IMR-90 (cell line): ENCODE measurements around the gene TKFC. TPM values are rescaled to one million over a fixed set of nuclear protein-coding genes. Genes with fewer than 3 reads are reported as not detected.

Experiments
- ATAC-seq: fragments of 200-7000 bp; cut with Tn5 transposase; 2 replicates; pipeline ENCODE4 v1.9.1; 2020; ENCODE audit warnings: low read depth, mild to moderate bottlenecking, moderate library complexity
- BruUV-seq: library from RNA; stranded (reverse); fragments of 400-500 nt; replicated peaks from 2 replicates; lab custom pipeline; 2021; lab: Mats Ljungman, UMichigan
- CTCF ChIA-PET: fragments of 300-600 bp; formaldehyde crosslinking; extraction: SDS; loops from one replicate; lab custom pipeline; 2021; ENCODE audit warnings: antibody characterized with exemption; lab: Yijun Ruan, JAX
- POLR2A ChIA-PET: fragments of 300-600 bp; sonication (Branson Sonifier 250); formaldehyde crosslinking; loops from one replicate; lab custom pipeline; 2022; ENCODE audit warnings: antibody characterized with exemption; ENCODE audit not compliant: unreplicated experiment; lab: Charles Lee
- DNase-seq: peaks from one replicate; pipeline ENCODE4 v3.0.0; 2013
- H2AFZ ChIP-seq: replicated peaks from 2 replicates; pipeline ENCODE3; 2013; ENCODE audit warnings: low read length, mild to moderate bottlenecking; ENCODE audit not compliant: poor library complexity
- H2AK5ac ChIP-seq: 2 replicates; pipeline ENCODE4 v1.6.1; 2013; ENCODE audit warnings: low read depth, low read length, inconsistent platforms
- H2AK9ac ChIP-seq: replicated peaks from 2 replicates; pipeline ENCODE3; 2013; ENCODE audit warnings: mild to moderate bottlenecking, low read depth, low read length, moderate library complexity; ENCODE audit not compliant: poor library complexity
- H2BK120ac ChIP-seq: 2 replicates; pipeline ENCODE4 v1.6.1; 2013; ENCODE audit warnings: low read depth, low read length, inconsistent platforms
- H2BK15ac ChIP-seq: 3 replicates; pipeline ENCODE4 v1.6.1; 2013; ENCODE audit warnings: low read depth, low read length, inconsistent platforms
- H2BK20ac ChIP-seq: 2 replicates; pipeline ENCODE4 v1.6.1; 2013; ENCODE audit warnings: low read depth, mild to moderate bottlenecking, inconsistent platforms, low read length, moderate library complexity
- H2BK5ac ChIP-seq: 2 replicates; pipeline ENCODE4 v1.6.1; 2013; ENCODE audit warnings: mild to moderate bottlenecking, low read depth, low read length, inconsistent platforms; ENCODE audit not compliant: poor library complexity, severe bottlenecking
- H3K14ac ChIP-seq: replicated peaks from 2 replicates; pipeline ENCODE4 v1.6.1; 2013; ENCODE audit warnings: low read depth, low read length, inconsistent platforms
- H3K18ac ChIP-seq: 2 replicates; pipeline ENCODE4 v1.6.1; 2013; ENCODE audit warnings: low read depth, low read length, control low read depth
- H3K23ac ChIP-seq: 2 replicates; pipeline ENCODE4 v1.6.1; 2013; ENCODE audit warnings: low read depth, low read length, inconsistent platforms
- H3K27ac ChIP-seq: 2 replicates; pipeline ENCODE4 v1.5.1; 2013; ENCODE audit warnings: mild to moderate bottlenecking, control low read depth, low read length; ENCODE audit not compliant: insufficient read depth
- H3K27me3 ChIP-seq: 2 replicates; pipeline ENCODE4 v1.6.1; 2013; ENCODE audit warnings: low read length; ENCODE audit not compliant: control insufficient read depth, insufficient read depth
- H3K36me3 ChIP-seq: 2 replicates; pipeline ENCODE4 v1.6.1; 2013; ENCODE audit warnings: low read length, mixed read lengths; ENCODE audit not compliant: control insufficient read depth, insufficient read depth
- H3K4ac ChIP-seq: 2 replicates; pipeline ENCODE4 v1.6.1; 2013; ENCODE audit warnings: low read depth, low read length, inconsistent platforms
- H3K4me1 ChIP-seq: 2 replicates; pipeline ENCODE4 v1.6.1; 2013; ENCODE audit warnings: low read length, mixed read lengths; ENCODE audit not compliant: control insufficient read depth, insufficient read depth
- H3K4me2 ChIP-seq: 2 replicates; pipeline ENCODE4 v1.6.1; 2013; ENCODE audit warnings: low read depth, mild to moderate bottlenecking, control low read depth, low read length, moderate library complexity
- H3K4me3 ChIP-seq: 2 replicates; pipeline ENCODE4 v1.5.1; 2013; ENCODE audit warnings: low read depth, mild to moderate bottlenecking, control low read depth, low read length, moderate library complexity; ENCODE audit not compliant: insufficient read depth
- H3K56ac ChIP-seq: 2 replicates; pipeline ENCODE4 v1.6.1; 2013; ENCODE audit warnings: low read length, inconsistent platforms; ENCODE audit not compliant: insufficient read depth; ENCODE audit errors: extremely low read depth
- H3K79me1 ChIP-seq, 2 experiments: 2 replicates each; pipeline ENCODE4 v1.6.1; 2013; ENCODE audit warnings: low read length in 2 of 2, inconsistent platforms in 1 of 2, low read depth in 1 of 2
- H3K9ac ChIP-seq: 2 replicates; pipeline ENCODE4 v1.6.1; 2013; ENCODE audit warnings: low read depth, low read length, control low read depth
- H3K9me1 ChIP-seq: 2 replicates; pipeline ENCODE4 v1.6.1; 2013; ENCODE audit warnings: low read length, inconsistent platforms; ENCODE audit not compliant: insufficient read depth
- H3K9me3 ChIP-seq: 2 replicates; pipeline ENCODE4 v1.6.1; 2013; ENCODE audit warnings: low read length; ENCODE audit not compliant: control insufficient read depth, insufficient read depth
- H4K20me1 ChIP-seq: 2 replicates; pipeline ENCODE4 v1.6.1; 2013; ENCODE audit warnings: low read length, inconsistent platforms; ENCODE audit not compliant: insufficient read depth
- H4K5ac ChIP-seq: 2 replicates; pipeline ENCODE4 v1.6.1; 2013; ENCODE audit warnings: mild to moderate bottlenecking, low read depth, low read length, control low read depth
- H4K8ac ChIP-seq, 2 experiments: 2 replicates each; pipeline ENCODE4 v1.6.1; 2013; ENCODE audit warnings: low read depth in 2 of 2, low read length in 2 of 2, control low read depth in 1 of 2, inconsistent platforms in 1 of 2
- H4K91ac ChIP-seq: 2 replicates; pipeline ENCODE4 v1.6.1; 2013; ENCODE audit warnings: low read depth, low read length, inconsistent platforms; ENCODE audit not compliant: insufficient read depth
- FOS ChIP-seq: fragments of 150-350 bp; IDR thresholded peaks from 2 replicates; pipeline ENCODE4 v1.6.1; 2016; ENCODE audit warnings: low read depth, low read length
- MAFK ChIP-seq: IDR thresholded peaks from 2 replicates; pipeline ENCODE4 v1.6.1; 2012; ENCODE audit warnings: low read depth, low read length, improper control_type of control experiment
- MXI1 ChIP-seq: IDR thresholded peaks from 2 replicates; pipeline ENCODE4 v1.6.1; 2012; ENCODE audit warnings: low read depth, mild to moderate bottlenecking, low read length, moderate library complexity, borderline replicate concordance
- NFE2L2 ChIP-seq: fragments of 150-350 bp; IDR thresholded peaks from 2 replicates; pipeline ENCODE4 v1.6.1; 2016; ENCODE audit warnings: low read depth, mild to moderate bottlenecking, low read length
- RCOR1 ChIP-seq: IDR thresholded peaks from 2 replicates; pipeline ENCODE4 v1.6.1; 2012; ENCODE audit warnings: mild to moderate bottlenecking, low read length, improper control_type of control experiment; ENCODE audit not compliant: insufficient replicate concordance
- WGBS, 2 experiments: methylation state at CpG; one replicate each; pipeline versions ENCODE4 v1.1.5 to v1.1.7; 2013; ENCODE audit warnings: missing lambda C conversion rate in 2 of 2; ENCODE audit not compliant: insufficient read length in 1 of 2; ENCODE audit errors: extremely low coverage in 2 of 2; 5-methylcytosine and 5-hydroxymethylcytosine counted together
- dilution Hi-C: fragments of 300-500 bp; cut with HindIII; formaldehyde crosslinking; loops from one replicate; pipeline ENCODE4 v1.14.3; 2018; ENCODE audit warnings: low sequenced_read_pairs; ENCODE audit not compliant: unreplicated experiment
- in situ Hi-C: fragments of 300-500 bp; cut with MboI; formaldehyde crosslinking; loops from 3 replicates; pipeline ENCODE4 v1.14.3; 2019; ENCODE audit warnings: low sequenced_read_pairs, inconsistent platforms, mixed read lengths
- intact Hi-C: fragments of 100-400 bp; cut with micrococcal nuclease; formaldehyde crosslinking; loops from 2 replicates; pipeline ENCODE4 v1.10.0; 2022
- polyA plus RNA-seq, 3 experiments: library from polyadenylated mRNA; depleted of rRNA; stranded (reverse); fragments of >200 nt; gene quantifications; 2 replicates each; pipeline ENCODE4 v1.2.3, GENCODE V29; 2012; ENCODE audit warnings: low replicate concordance in 1 of 3
- total RNA-seq: library from RNA; depleted of rRNA; stranded (reverse); fragments of >200 nt; gene quantifications from 2 replicates; pipeline ENCODE4 v1.2.3, GENCODE V29; 2012
- TF ChIP-seq, protein P1 (sequence below): conservative IDR thresholded peaks from 2 replicates; pipeline ENCODE4 v1.5.1; 2012; ENCODE audit warnings: mild to moderate bottlenecking, low read depth, low read length, improper control_type of control experiment
- TF ChIP-seq, protein P2 (sequence below): fragments of 150-350 bp; IDR thresholded peaks from 2 replicates; pipeline ENCODE4 v1.6.1; 2016; ENCODE audit warnings: low read depth, mild to moderate bottlenecking, low read length, moderate library complexity, borderline replicate concordance
- TF ChIP-seq, protein P3 (sequence below): fragments of 150-350 bp; IDR thresholded peaks from 2 replicates; pipeline ENCODE4 v1.6.1; 2017; ENCODE audit warnings: mild to moderate bottlenecking, antibody characterized with exemption, low read length, low read depth

TKFC gene
- total and polyA plus RNA-seq, 2 of the 4 experiments (the other 2 are of a cell fraction): 10.4 to 30.8 TPM

DNA sequence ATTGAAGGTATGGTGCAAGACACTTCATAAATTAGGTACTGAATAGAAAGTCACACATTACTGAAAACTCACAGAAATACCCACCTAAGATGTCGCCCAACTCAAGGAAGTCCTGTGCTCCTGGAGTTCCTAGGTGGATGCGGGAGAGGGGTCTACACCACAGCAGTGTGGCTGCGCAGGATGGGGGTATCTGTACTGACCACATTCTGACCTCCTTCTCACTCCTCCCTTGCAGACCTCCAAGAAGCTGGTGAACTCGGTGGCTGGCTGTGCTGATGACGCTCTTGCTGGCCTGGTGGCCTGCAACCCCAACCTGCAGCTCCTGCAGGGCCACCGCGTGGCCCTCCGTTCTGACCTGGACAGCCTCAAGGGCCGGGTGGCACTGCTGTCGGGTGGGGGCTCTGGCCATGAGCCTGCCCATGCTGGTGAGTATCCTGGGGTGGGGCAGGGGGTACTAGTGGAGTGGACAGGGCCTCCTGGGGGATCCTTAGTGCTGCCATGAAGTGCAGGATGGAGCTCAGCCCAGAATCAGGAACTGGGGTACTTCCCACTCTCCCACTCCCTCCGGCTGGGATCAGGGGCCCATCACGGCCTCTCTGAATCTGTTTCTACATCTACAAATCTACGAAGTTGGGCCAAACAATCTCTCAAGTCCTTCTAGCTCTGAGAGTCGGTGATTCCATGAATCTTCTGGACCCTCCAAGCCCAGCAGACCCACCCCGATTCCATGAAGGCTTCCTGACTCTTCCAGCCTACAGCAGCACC, 4.9 kb downstream of the TKFC start:
- ChIA-PET POLR2A (no interaction called here), CTCF (interaction anchor here (1.6 kb wide), 1 partner anchor 48 kb away, joined by 5 read pairs; no protein-coding TSS in a partner anchor)
- no peak overlapping the region for H3K27ac ChIP-seq
- ATAC-seq (no peak), DNase-seq (no peak)
- WGBS, 2 experiments: 91% methylated on average over 4 of the region's 15 CpGs; no CpG with 5 or more reads in 1 of the 2 experiments
- peaks cover 9% of the 10 kb centered on the region for H3K4me1 ChIP-seq
- no peaks in the 10 kb centered on the region; the same call in 1 of the 2 replicates for H4K20me1 ChIP-seq
- H3K56ac ChIP-seq: no peak overlapping the region
- peak overlapping the region; percentile 44 for H2AK9ac ChIP-seq
- no peak overlapping the region for H2BK5ac ChIP-seq
- H3K36me3 ChIP-seq: peaks cover 13% of the 10 kb centered on the region
- H2BK15ac ChIP-seq: no peak overlapping the region
- no peak overlapping the region for H3K4ac ChIP-seq
- BruUV-seq: no TSS peak
- H3K4me2 ChIP-seq: no peak overlapping the region
- H3K18ac ChIP-seq: no peak overlapping the region
- TF ChIP-seq, protein P1, sequence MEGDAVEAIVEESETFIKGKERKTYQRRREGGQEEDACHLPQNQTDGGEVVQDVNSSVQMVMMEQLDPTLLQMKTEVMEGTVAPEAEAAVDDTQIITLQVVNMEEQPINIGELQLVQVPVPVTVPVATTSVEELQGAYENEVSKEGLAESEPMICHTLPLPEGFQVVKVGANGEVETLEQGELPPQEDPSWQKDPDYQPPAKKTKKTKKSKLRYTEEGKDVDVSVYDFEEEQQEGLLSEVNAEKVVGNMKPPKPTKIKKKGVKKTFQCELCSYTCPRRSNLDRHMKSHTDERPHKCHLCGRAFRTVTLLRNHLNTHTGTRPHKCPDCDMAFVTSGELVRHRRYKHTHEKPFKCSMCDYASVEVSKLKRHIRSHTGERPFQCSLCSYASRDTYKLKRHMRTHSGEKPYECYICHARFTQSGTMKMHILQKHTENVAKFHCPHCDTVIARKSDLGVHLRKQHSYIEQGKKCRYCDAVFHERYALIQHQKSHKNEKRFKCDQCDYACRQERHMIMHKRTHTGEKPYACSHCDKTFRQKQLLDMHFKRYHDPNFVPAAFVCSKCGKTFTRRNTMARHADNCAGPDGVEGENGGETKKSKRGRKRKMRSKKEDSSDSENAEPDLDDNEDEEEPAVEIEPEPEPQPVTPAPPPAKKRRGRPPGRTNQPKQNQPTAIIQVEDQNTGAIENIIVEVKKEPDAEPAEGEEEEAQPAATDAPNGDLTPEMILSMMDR: no peak
- TF ChIP-seq, protein P2, sequence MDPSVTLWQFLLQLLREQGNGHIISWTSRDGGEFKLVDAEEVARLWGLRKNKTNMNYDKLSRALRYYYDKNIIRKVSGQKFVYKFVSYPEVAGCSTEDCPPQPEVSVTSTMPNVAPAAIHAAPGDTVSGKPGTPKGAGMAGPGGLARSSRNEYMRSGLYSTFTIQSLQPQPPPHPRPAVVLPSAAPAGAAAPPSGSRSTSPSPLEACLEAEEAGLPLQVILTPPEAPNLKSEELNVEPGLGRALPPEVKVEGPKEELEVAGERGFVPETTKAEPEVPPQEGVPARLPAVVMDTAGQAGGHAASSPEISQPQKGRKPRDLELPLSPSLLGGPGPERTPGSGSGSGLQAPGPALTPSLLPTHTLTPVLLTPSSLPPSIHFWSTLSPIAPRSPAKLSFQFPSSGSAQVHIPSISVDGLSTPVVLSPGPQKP: no peak
- TF ChIP-seq NFE2L2 (no peak), RCOR1 (no peak), MXI1 (no peak), FOS (no peak), MAFK (no peak)
- TF ChIP-seq, protein P3, sequence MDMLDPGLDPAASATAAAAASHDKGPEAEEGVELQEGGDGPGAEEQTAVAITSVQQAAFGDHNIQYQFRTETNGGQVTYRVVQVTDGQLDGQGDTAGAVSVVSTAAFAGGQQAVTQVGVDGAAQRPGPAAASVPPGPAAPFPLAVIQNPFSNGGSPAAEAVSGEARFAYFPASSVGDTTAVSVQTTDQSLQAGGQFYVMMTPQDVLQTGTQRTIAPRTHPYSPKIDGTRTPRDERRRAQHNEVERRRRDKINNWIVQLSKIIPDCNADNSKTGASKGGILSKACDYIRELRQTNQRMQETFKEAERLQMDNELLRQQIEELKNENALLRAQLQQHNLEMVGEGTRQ: no peak
- no peaks in the 10 kb centered on the region for H3K27me3 ChIP-seq
- no peak overlapping the region for H3K14ac ChIP-seq
- no peak overlapping the region for H2BK20ac ChIP-seq
- H2BK120ac ChIP-seq: no peak overlapping the region
- no peak overlapping the region for H4K8ac ChIP-seq
- peaks cover 7 to 14% of the 10 kb centered on the region in 2 experiments for H3K79me1 ChIP-seq
- H4K5ac ChIP-seq: no peak overlapping the region
- H4K91ac ChIP-seq: no peak overlapping the region
- in situ Hi-C loops: loop anchor here (5.0 kb wide), 1 partner anchor 49 kb away; no protein-coding TSS in a partner anchor
- dilution Hi-C loops: no loop called here
- no peaks in the 10 kb centered on the region for H3K9me3 ChIP-seq
- H2AK5ac ChIP-seq: no peak overlapping the region
- no peak overlapping the region for H3K9ac ChIP-seq
- no peak overlapping the region for H2AFZ ChIP-seq
- H3K9me1 ChIP-seq: peaks cover 6% of the 10 kb centered on the region
- no peak overlapping the region for H3K23ac ChIP-seq
- intact Hi-C loops: loop anchor here (10.0 kb wide), 1 partner anchor 297 kb away; no protein-coding TSS in a partner anchor
- H3K4me3 ChIP-seq: no peak overlapping the region
